Activated CD4-positive, alpha-beta memory T cell treated with anti-CD3 and anti-CD28 coated beads for 36 hours (primary cell): ENCODE data around the gene RGPD5. TPM values are rescaled to one million over a fixed set of nuclear protein-coding genes. Genes with fewer than 3 reads are reported as not detected.
"Not testable (repeated sequence)": the region's sequence is repeated elsewhere in the genome, so short reads cannot be mapped to it uniquely, and the experiment has no call there.

ENCODE experiments used
- CTCF ChIA-PET: fragments of 350-600 bp; sonication (Branson Sonifier 250); formaldehyde crosslinking; loops from one replicate; lab custom pipeline; 2021; ENCODE audit warnings: antibody characterized with exemption, inconsistent platforms; lab: Charles Lee
- POLR2A ChIA-PET: fragments of 350-600 bp; sonication (Branson Sonifier 250); formaldehyde crosslinking; loops from one replicate; lab custom pipeline; 2021; ENCODE audit warnings: antibody characterized with exemption; lab: Charles Lee
- DNase-seq: peaks from one replicate; pipeline ENCODE4 v3.0.0-alpha.2; 2020
- H3K27ac Mint-ChIP-seq: one replicate; pipeline ENCODE4 v1.8.0; 2021; ENCODE audit warnings: mixed read lengths
- H3K27me3 Mint-ChIP-seq: one replicate; pipeline ENCODE4 v1.8.0; 2021; ENCODE audit warnings: mixed read lengths
- H3K36me3 Mint-ChIP-seq: one replicate; pipeline ENCODE4 v1.8.0; 2021; ENCODE audit warnings: mixed read lengths
- H3K4me1 Mint-ChIP-seq: one replicate; pipeline ENCODE4 v1.8.0; 2021; ENCODE audit warnings: low read depth, mixed read lengths
- H3K4me3 Mint-ChIP-seq: one replicate; pipeline ENCODE4 v1.8.0; 2021; ENCODE audit warnings: mild to moderate bottlenecking, mixed read lengths
- H3K9me3 Mint-ChIP-seq: one replicate; pipeline ENCODE4 v1.8.0; 2021; ENCODE audit warnings: mixed read lengths
- intact Hi-C: fragments of 100-400 bp; cut with micrococcal nuclease; formaldehyde crosslinking; loops from one replicate; pipeline ENCODE4 v1.15.1; 2023
- total RNA-seq, 2 experiments: library from RNA; stranded (reverse); gene quantifications; one replicate each; pipeline ENCODE4 v1.2.3, GENCODE V29; 2021

RGPD5 gene
- total RNA-seq, 2 experiments from 2014 or later, result 35.1 to 38.6 TPM

- CTCF ChIA-PET, H3K4me1 Mint-ChIP-seq, H3K27ac Mint-ChIP-seq, DNase-seq, H3K4me3 Mint-ChIP-seq, H3K36me3 Mint-ChIP-seq, POLR2A ChIA-PET, H3K27me3 Mint-ChIP-seq, intact Hi-C loops, H3K9me3 Mint-ChIP-seq: not testable (repeated sequence)
Observed at GRCh38 chr2:109896212-109896611, 102.1 kb downstream of the RGPD5 start.

- intact Hi-C loops, POLR2A ChIA-PET, H3K9me3 Mint-ChIP-seq, DNase-seq, H3K4me1 Mint-ChIP-seq, H3K36me3 Mint-ChIP-seq, H3K27ac Mint-ChIP-seq, H3K27me3 Mint-ChIP-seq, CTCF ChIA-PET, H3K4me3 Mint-ChIP-seq: not testable (repeated sequence)
Observed at GRCh38 chr2:109897769-109898461, 103.8 kb downstream of the RGPD5 start.

- CTCF ChIA-PET, DNase-seq, H3K27ac Mint-ChIP-seq, H3K4me3 Mint-ChIP-seq, intact Hi-C loops, H3K9me3 Mint-ChIP-seq, POLR2A ChIA-PET, H3K4me1 Mint-ChIP-seq, H3K36me3 Mint-ChIP-seq, H3K27me3 Mint-ChIP-seq: not testable (repeated sequence)
Observed at GRCh38 chr2:109898462-109899336, 104.6 kb downstream of the RGPD5 start, which contains the start of gene LIMS3. TSS of gene LIMS3 (plus strand) at chr2:109898688. CDS start at chr2:109898729, 41 bp downstream.

GRCh38 chr2:109905796-109906195 is 111.7 kb downstream of the RGPD5 start:
- H3K4me1 Mint-ChIP-seq, CTCF ChIA-PET, H3K27ac Mint-ChIP-seq, H3K27me3 Mint-ChIP-seq, H3K9me3 Mint-ChIP-seq, intact Hi-C loops, POLR2A ChIA-PET, H3K36me3 Mint-ChIP-seq, H3K4me3 Mint-ChIP-seq, DNase-seq: not testable (repeated sequence)

Other genes with a start within 250 kb of the RGPD5 start
- 1 to 10 TPM; 8.4 to 9.8 TPM for gene SEPTIN10, start 180.3 kb upstream of the RGPD5 start, total RNA-seq
- 1 to 10 TPM in 1 of 2 experiments, under 1 TPM in 1; 0.97 to 1.0 TPM for gene SOWAHC, start 179.9 kb upstream of the RGPD5 start, total RNA-seq
- 1 to 10 TPM; 3.3 TPM for gene LIMS3, start 104.4 kb downstream of the RGPD5 start, total RNA-seq